Fibroblast of mammary gland (primary cell): ENCODE measurements around the gene CCDC6.

Source experiments
- DNase-seq: peaks from one replicate; pipeline ENCODE4 v3.0.0-alpha.2; 2010; ENCODE audit warnings: low read depth
- H3K4me3 ChIP-seq: 2 replicates; pipeline ENCODE4 v1.5.1; 2011; ENCODE audit warnings: low read depth, mild to moderate bottlenecking, low read length, moderate library complexity; ENCODE audit not compliant: control insufficient read depth
- TF ChIP-seq, protein P1 (sequence below): conservative IDR thresholded peaks from 2 replicates; pipeline ENCODE4 v1.5.1; 2011; ENCODE audit warnings: low read depth, low read length, inconsistent platforms; ENCODE audit not compliant: control insufficient read depth, insufficient read depth

The CCDC6 gene

DNA sequence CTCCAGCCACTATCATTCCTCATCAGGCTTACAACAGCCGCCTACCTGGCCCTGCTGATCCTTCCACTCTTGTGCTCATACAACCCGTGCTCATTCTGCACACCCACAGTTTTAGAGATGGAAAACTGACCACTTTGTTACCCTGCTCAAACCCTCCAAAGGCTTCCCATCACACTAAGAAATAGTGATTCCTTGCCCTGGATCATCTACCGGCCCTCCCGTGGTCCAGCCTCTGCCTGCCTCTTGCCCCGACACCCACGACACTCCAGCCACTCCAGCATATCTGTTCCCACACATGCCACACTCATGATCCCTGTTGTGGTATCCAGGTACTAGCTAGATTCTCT lies 36.8 kb downstream of the CCDC6 start:
- TF ChIP-seq, protein P1, sequence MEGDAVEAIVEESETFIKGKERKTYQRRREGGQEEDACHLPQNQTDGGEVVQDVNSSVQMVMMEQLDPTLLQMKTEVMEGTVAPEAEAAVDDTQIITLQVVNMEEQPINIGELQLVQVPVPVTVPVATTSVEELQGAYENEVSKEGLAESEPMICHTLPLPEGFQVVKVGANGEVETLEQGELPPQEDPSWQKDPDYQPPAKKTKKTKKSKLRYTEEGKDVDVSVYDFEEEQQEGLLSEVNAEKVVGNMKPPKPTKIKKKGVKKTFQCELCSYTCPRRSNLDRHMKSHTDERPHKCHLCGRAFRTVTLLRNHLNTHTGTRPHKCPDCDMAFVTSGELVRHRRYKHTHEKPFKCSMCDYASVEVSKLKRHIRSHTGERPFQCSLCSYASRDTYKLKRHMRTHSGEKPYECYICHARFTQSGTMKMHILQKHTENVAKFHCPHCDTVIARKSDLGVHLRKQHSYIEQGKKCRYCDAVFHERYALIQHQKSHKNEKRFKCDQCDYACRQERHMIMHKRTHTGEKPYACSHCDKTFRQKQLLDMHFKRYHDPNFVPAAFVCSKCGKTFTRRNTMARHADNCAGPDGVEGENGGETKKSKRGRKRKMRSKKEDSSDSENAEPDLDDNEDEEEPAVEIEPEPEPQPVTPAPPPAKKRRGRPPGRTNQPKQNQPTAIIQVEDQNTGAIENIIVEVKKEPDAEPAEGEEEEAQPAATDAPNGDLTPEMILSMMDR, result no peak
- H3K4me3 ChIP-seq, result no peak overlapping the region
- no peak for DNase-seq

GRCh38 chr10:59868696-59869593 lies 37.4 kb downstream of the CCDC6 start:
- TF ChIP-seq, protein P1, result no peak
- no peak for DNase-seq
- no peak overlapping the region for H3K4me3 ChIP-seq

DNA sequence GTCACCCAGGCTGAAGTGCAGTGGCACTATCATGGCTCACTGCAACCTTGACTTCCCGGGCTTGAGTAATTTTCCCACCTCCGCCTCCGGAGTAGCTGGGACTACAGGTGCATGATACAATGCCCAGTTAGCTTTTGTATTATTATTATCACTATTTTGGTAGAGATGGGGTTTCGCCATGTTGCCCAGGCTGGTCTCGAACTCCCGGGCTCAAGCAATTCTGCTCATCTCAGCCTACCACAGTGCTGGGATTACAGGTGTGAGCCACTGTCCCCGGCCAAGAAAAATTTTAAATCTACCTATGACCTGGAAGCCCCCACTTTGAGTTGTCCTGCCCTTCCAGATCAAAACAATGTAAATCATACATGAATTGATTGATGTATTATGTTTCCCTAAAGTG lies 38.8 kb downstream of the CCDC6 start:
- TF ChIP-seq, protein P1, result no peak
- no peak for DNase-seq
- H3K4me3 ChIP-seq, result no peak overlapping the region

DNA sequence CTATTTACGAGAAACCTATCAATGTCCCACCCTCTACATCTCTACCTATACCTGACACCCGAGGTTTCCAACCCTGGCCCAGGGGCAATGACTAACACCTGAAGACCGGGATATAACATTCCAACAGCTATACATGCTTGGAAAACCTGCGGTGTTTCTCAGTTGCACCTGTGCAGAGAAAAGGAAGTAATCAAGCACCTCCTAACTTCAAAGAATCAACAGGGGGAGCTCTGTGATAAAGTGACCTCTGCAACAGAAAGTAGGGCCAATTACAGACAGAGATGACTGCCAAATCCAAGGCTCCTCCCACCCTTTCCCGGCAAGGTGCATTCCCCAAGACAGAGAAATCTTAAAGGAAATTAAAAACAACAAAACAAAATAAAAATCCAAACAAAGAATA lies 41.3 kb downstream of the CCDC6 start:
- H3K4me3 ChIP-seq, result no peak overlapping the region
- TF ChIP-seq, protein P1, result peak; percentile 16
- DNase-seq, result peak; percentile 43

DNA sequence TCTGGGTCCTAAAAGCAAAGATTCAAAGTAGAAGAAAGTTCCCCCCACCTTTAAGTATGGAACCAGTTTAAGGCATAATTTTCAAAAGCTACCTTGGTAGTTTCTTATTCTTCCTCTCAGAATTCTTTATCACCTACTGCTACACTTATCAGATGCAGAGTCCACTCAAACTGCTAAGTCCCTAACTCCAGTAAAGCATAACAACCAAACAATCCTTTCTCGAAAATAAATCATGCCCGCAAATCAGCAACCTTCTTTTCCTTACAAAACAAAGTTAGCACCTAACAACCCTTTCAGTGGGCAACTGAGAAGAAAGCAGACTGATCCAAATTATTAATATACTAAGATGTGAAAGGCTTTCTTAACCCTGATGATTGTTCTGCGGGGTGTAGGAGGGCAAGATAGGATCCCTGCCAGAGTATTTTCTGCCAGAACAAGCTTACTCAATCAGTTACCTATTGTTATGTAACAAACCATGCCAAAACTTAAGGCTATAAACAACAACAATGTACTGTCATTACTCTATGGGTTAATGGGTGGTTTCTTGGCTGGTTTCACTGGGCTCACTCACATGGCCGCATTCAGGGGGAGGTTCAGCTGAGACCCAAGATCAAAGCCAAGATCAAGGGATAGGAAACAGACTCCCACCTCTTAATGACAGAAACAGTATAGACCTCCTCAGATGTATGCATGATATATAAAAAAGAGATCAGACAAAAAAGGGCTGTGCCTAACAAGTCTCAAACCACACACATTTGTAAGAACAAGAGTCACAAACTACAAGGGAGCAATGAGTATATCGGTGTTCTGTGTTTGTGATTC lies 42.0 kb downstream of the CCDC6 start:
- DNase-seq, result no peak
- no peak overlapping the region for H3K4me3 ChIP-seq
- TF ChIP-seq, protein P1, result no peak

GRCh38 chr10:59859570-59859969 lies 46.8 kb downstream of the CCDC6 start:
- DNase-seq, result no peak
- no peak overlapping the region for H3K4me3 ChIP-seq
- TF ChIP-seq, protein P1, result no peak
